Neural cell (in vitro differentiated cells): ENCODE data around the gene AMH.

Experiments
- EP300 ChIP-seq: fragments of 450-650 bp; conservative IDR thresholded peaks from 2 replicates; pipeline ENCODE4 v1.6.1; 2014; ENCODE audit warnings: antibody characterized with exemption, mild to moderate bottlenecking, moderate library complexity; ENCODE audit not compliant: poor library complexity, severe bottlenecking
- EZH2 ChIP-seq: fragments of 200-600, 300-800 bp; shearing (Covaris generic), sonication (generic); IDR thresholded peaks from 2 replicates; pipeline ENCODE4 v1.6.1; 2014; ENCODE audit warnings: antibody characterized with exemption, low read length, borderline replicate concordance, mild to moderate bottlenecking; ENCODE audit not compliant: insufficient read depth, poor library complexity, severe bottlenecking
- RAD21 ChIP-seq: fragments of 450-650 bp; conservative IDR thresholded peaks from 2 replicates; pipeline ENCODE4 v1.6.1; 2014; ENCODE audit warnings: antibody characterized with exemption, mild to moderate bottlenecking, moderate library complexity
- TAF1 ChIP-seq: IDR thresholded peaks from 2 replicates; pipeline ENCODE4 v1.6.1; 2012; ENCODE audit warnings: low read depth
- TF ChIP-seq, protein P1 (sequence below): fragments of 450-650 bp; IDR thresholded peaks from 2 replicates; pipeline ENCODE4 v1.5.1; 2014; ENCODE audit warnings: antibody characterized with exemption, mild to moderate bottlenecking, moderate library complexity; ENCODE audit not compliant: poor library complexity, severe bottlenecking

GRCh38 chr19:2268480-2268830 lies 19.3 kb downstream of the AMH start:
- TF ChIP-seq, protein P1, sequence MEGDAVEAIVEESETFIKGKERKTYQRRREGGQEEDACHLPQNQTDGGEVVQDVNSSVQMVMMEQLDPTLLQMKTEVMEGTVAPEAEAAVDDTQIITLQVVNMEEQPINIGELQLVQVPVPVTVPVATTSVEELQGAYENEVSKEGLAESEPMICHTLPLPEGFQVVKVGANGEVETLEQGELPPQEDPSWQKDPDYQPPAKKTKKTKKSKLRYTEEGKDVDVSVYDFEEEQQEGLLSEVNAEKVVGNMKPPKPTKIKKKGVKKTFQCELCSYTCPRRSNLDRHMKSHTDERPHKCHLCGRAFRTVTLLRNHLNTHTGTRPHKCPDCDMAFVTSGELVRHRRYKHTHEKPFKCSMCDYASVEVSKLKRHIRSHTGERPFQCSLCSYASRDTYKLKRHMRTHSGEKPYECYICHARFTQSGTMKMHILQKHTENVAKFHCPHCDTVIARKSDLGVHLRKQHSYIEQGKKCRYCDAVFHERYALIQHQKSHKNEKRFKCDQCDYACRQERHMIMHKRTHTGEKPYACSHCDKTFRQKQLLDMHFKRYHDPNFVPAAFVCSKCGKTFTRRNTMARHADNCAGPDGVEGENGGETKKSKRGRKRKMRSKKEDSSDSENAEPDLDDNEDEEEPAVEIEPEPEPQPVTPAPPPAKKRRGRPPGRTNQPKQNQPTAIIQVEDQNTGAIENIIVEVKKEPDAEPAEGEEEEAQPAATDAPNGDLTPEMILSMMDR = no peak
- TF ChIP-seq RAD21 (no peak), EZH2 (no peak), TAF1 (no peak), EP300 (no peak)
